ENCODE measurements around the gene PKN1. TPM values are rescaled to one million over a fixed set of nuclear protein-coding genes. Genes with fewer than 3 reads are reported as not detected.
"Not testable (repeated sequence)": the region's sequence is repeated elsewhere in the genome, so short reads cannot be mapped to it uniquely, and the experiment has no call there.

The PKN1 gene
- total RNA-seq, 1 donor from 2014 or later = 202 TPM

GRCh38 chr19:14479975-14480699, 47.0 kb downstream of the PKN1 start:
- intact Hi-C loops (cut with micrococcal nuclease) = loop anchor here (5.0 to 10.0 kb wide), 2 partner anchors 275 to 343 kb away; partner anchors contain the start of genes ADGRL1 and ASF1B

DNA sequence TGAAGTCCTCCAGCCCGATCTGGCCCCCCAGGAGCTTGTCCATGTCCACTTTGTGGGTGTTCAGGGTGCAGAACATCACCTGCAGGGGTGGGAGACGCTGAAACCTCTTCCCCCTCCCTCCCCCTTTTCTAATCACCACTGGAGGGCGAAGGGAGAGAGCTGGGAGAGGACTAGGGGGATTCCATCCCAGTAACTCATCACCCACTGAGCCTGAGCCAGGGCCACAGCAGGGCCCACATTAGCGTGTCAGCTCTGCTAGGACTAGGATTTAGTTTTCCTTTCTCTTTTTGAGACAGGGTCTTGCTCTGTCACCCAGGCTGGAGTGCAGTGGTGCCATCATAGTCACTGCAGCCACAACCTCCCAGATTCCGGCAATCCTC, 47.6 kb downstream of the PKN1 start:
- intact Hi-C loops (cut with micrococcal nuclease) = loop anchor here (5.0 to 10.0 kb wide), 2 partner anchors 276 to 343 kb away; partner anchors contain the start of genes ADGRL1 and ASF1B

DNA sequence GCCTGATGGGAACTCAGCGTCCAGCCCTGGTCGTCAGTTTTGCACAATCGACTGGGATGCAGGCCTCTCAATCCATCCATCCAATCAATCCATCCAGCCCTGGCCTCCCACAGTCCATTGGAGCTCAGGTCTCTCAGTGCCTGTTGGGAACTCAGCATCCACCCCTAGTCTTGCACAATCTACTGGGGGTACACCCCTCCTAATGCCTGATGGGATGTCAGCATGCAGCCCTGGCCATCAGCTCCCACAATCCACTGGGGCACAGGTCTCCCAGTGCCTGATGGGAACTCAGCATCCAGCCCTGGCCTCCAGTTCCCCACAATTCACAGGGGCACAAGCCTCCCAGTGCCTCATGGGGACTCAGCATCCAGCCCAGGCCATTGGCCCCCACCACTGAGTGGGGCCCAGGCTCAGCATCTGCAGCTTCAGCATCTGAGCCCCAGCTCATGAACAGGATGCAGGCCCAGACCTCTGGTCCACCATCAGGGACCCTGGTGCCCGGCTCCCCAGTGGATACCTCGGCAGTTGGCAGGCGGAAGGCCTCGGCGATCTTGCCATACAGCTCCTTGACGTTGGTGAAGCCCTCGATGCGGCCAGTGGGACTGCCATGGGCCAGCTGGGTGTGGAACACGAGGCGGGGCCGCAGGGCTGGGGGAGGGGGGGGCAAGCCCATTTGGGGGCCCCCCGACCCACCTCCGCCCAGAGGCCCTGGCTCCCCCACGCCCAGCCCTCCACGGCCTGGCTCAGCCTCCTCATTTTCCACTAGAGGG, 49.3 kb downstream of the PKN1 start:
- intact Hi-C loops (cut with micrococcal nuclease) = loop anchor here (5.0 to 10.0 kb wide), 2 partner anchors 278 to 345 kb away; partner anchors contain the start of genes ADGRL1 and ASF1B

DNA sequence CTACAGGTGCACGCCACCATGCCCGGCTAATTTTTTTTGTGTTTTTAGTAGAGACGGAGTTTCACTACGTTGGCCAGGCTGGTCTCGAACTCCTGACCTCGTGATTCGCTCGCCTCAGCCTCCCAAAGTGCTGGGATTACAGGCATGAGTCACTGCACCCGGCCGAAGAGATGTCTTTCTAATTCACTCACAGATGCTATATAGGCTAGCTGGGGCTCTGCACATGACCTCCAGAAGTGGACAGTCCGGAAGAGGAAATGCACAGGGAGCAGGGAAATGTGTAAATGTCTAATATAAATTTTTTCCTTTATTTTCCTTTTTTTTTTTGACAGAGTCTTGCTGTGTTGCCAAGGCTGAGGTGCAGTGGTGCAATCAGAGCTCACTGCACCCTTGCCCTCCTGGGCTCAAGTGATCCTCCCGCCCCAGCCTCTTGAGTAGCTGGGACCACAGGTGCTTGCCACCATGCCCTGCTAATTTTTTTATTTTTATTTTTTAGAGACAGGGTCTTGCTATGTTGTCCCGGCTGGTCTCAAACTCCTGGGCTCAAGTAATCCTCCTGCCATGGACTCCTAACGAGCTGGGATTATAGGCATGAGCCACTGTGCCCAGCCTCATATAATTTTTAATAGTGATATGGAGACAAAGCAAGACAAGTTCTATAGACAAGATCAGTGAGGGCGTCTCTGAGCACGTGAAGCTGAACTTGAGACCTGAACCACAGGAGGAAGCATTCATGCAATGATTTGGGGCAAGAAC, 54.4 kb downstream of the PKN1 start:
- intact Hi-C loops (cut with micrococcal nuclease) = loop anchor here (2.0 to 10.0 kb wide), 2 partner anchors 55 to 283 kb away; partner anchors contain the start of genes ADGRL1 and PKN1

DNA sequence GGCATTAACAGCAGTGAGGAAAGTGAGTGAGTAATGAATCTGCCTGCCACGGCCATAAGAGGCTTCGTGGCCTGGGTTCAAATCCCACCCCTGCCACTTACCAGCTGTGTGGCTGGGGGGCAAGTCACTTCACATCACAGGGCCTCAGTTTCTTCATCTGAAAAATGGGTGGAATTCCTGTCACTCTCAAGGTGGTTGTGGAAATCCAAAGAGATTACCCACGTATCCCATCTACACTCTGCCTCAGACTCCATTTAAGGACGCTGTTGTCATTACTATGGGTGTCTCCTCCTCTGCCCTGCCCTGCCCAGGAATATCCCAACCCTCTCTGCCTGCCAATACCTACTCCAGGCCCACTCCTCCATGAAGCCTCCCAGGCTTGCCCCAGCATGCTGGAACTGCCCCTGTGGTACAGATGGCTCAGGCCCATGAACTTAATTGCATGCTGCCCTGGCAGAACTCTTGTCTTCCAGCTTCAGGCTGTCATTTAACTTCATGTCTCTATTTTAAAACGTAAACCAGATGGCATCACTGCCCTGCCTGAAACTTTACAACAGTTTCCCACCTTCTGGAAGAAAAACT, 59.7 kb downstream of the PKN1 start:
- intact Hi-C loops (cut with micrococcal nuclease) = no loop called here

GRCh38 chr19:14494411-14494810, 61.3 kb downstream of the PKN1 start:
- intact Hi-C loops (cut with micrococcal nuclease) = no loop called here

DNA sequence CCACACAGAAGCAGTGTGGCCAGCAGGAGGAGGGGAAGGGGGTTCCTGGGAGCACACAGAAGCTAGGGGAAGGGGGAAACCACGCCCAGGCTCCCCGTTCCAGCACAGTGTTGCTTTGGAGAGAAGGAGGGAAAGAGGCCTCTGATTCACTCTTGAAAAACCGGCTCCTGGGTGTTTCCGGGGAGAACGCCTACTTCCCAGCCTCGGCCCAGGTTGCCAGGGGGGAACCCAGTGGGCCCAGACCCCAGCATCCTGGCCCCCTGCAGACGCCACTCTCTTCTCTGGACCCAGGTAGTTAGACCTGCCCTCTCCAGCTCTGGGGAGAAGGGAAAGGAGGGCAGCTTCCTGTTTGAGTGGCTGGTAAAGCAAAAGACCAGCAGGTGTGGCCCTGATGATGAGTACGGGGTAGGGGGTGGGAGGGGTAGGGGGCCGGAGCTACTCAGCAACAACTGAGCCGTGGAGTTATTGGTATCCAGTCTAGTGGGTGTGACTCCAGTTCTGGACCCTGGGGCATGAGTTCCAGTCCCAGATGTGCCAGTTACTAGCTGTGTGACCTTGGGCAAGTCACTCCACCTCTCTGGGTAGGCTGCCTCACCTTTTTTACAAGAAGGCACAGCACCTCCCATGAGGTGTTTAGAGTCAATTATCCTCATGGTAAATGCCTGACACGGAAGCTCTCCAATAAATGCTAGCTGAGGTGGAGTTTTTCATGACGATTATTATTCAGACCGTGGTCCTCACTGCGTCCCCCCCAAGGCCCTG, 62.0 kb downstream of the PKN1 start:
- intact Hi-C loops (cut with micrococcal nuclease) = loop anchor here (5.0 kb wide), 1 partner anchor 358 kb away; the partner anchor contains the start of gene ASF1B

- intact Hi-C loops (cut with micrococcal nuclease) = loop anchor here (5.0 kb wide), 1 partner anchor 358 kb away; the partner anchor contains the start of gene ASF1B
Observed at GRCh38 chr19:14495672-14496028, 62.5 kb downstream of the PKN1 start.

GRCh38 chr19:14496029-14496833, 63.1 kb downstream of the PKN1 start, which contains the start of gene GIPC1:
TSS of gene GIPC1 (minus strand) at chr19:14496127. CDS start at chr19:14482976, 13,151 bp downstream.
- intact Hi-C loops (cut with micrococcal nuclease) = loop anchor here (5.0 kb wide), 1 partner anchor 359 kb away; the partner anchor contains the start of gene ASF1B

GRCh38 chr19:14496834-14497227, 63.7 kb downstream of the PKN1 start:
- intact Hi-C loops (cut with micrococcal nuclease) = loop anchor here (5.0 kb wide), 1 partner anchor 360 kb away; the partner anchor contains the start of gene ASF1B

DNA sequence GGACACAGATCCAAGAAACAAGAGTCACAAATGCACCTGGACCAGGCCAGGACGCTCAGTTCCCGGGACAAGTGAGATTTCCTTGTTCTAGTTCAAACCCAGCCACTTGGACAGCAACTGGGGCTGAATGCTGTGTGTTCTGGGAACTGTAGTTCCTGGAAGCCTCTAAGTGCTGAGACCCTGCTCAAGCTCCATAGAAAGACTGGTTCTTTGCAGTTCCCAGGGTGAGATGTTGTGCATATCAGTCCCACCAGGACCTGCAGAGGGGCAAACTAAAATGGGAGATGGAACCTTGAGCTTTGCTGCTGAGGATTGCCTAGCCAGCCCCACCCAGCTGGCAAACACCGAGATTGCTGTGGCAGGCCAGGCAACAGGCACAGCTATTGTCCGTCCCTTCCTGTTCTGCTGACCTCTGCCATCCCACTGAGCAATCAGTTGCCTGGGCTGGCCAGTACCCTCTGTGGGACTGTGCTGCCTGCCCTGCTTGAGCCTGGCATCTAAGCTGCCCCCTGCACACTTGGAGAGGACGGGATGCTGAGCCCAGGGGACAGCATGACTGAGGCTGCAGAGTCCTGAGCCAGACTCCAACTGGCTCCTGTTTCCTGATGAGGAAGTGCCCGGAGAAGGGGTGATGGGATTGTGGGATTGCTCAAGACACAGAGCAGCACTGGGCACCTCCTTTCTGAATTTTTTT, 64.3 kb downstream of the PKN1 start:
- intact Hi-C loops (cut with micrococcal nuclease) = loop anchor here (5.0 kb wide), 1 partner anchor 360 kb away; the partner anchor contains the start of gene ASF1B

DNA sequence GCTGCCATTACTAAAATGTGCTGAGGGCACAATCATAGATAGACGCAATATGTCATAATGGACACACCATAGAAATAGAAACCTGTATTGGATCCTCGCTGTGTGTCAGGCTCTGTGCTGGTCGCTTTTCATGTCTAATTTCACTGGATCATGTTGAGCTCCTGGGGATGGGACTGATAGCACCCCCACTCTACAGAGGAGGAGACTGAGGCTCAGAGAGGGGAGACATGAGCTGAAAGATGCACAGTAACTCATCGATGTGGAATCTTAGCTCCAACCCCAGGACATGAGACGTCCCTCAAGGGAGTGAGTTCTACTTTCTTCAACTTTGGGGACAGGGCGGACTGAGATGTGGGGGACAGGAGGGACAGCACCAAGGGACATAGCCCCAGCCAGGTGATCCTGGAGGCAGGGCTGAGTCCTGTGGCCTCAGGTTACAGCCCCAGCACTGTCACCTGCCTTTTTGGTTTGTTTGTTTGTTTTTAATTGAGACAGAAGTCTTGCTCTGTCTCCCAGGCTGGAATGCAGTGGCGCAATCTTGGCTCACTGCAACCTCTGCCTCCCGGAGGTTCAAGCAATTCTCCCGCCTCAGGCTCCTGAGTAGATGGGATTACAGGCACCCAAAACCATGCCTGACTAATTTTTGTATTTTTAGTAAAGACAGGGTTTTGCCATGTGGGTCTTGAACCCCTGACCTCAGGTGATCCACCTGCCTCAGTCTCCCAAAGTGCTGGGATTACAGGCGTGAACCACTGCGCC, 69.4 kb downstream of the PKN1 start:
- intact Hi-C loops (cut with micrococcal nuclease) = no loop called here

DNA sequence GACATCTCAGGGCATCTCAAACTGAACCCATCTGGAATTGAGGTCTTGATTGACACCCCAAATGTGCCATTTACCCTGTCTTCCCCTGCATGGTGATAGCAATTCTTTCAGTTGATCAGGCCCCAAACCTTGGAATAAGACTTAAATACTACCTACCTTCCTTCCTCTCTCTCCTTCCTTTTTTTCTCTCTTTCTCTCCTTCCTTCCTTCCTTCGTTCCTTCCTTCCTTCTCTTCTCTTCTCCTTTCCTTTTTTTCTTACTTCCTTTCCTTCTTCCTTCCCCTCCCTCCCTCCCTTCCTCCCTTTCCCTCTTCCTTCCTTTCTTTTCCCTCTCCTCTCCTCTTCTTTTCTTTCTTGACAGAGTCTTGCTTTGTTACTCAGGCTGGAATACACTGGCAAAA, 70.2 kb downstream of the PKN1 start:
- intact Hi-C loops (cut with micrococcal nuclease) = no loop called here

- intact Hi-C loops (cut with micrococcal nuclease) = not testable (repeated sequence)
Observed at GRCh38 chr19:14504575-14504974, 71.5 kb downstream of the PKN1 start.

DNA sequence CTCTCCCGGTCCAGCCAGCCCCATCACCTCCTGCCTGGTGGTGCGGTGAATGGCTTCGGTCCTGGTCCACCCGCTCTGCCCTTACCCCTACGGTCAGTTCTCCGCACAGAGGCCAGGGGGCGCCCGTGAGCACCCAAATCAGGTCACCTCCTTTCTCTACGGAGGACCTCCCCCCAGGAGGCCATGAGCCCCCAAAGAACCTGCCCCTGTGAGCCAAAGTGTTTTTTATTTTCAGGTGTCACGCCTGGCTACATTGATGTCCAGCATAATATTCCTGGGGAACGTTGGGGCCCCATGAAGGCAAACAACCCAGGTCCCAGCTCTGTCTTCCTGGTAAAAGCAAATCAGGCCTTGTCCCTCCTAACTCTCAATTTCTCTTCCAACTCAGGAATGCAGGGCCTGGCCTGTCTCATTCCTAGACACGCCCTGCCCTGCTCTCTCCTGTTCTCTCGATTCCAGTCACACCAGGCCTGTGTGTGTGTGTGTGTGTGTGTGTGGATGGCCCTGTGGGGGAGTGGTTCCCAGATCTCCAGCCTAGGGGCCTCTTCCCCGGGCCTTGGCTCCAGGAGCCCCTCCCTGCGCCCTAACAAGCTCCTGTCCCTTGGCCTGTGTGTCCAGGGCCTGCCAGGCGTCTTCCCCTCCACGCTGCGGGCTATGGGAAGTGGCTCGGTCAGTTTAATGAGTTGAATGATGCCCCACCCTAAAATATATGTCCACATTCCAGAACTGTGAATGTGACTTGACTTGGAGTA, 72.6 kb downstream of the PKN1 start:
- intact Hi-C loops (cut with micrococcal nuclease) = loop anchor here (1.0 to 5.0 kb wide), 3 partner anchors 13 to 47 kb away; partner anchors contain the start of gene DNAJB1

DNA sequence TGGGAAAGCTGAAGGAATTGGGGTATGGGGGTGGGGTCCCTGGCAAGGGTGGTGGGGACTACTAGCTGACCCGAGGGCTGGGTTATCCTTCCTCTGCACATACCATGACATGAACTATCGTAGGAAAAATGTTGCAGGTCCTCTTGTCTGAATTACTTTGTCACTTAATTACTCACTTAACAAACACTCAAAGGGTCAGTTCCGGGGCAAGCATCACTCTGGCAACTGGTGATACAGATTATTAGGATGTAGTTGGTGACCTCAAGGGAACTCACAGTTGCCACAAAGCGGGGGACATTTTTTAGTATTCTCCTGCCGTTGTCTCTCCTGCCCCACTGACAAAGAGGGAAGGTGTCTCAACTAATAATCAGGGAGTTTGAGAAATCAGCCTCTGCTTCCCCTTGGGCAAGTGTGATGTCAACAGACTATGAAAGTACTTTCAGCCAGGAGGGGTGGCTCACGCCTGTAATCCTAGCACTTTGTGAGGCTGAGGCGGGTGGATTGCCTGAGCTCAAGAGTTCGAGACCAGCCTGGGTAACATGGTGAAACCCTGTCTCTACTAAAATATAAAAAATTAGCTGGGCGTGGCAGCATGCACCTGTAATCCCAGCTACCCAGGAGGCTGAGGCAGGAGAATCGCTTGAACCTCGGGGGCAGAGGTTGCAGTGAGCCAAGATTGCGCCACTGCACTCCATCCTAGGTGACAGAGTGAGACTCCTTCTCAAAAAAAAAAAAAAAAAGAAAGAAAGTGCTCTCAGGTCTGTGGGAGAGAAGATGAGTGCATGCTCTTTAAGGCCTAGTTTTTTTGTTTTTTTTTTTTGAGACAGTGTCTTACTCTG, 74.8 kb downstream of the PKN1 start:
- intact Hi-C loops (cut with micrococcal nuclease) = loop anchor here (2.0 to 5.0 kb wide), 2 partner anchors 15 to 44 kb away; no protein-coding TSS in a partner anchor
